HG03095 (cell line): Measurements from ENCODE around the gene GTPBP6.
"Not testable (repeated sequence)": the region's sequence is repeated elsewhere in the genome, so short reads cannot be mapped to it uniquely, and the experiment has no call there.

Source experiments
- ATAC-seq: cut with Tn5 transposase; IDR thresholded peaks from one replicate; pipeline ENCODE4 v1.9.1; 2021; ENCODE audit warnings: moderate library complexity; ENCODE audit not compliant: unreplicated experiment

Gene GTPBP6

DNA sequence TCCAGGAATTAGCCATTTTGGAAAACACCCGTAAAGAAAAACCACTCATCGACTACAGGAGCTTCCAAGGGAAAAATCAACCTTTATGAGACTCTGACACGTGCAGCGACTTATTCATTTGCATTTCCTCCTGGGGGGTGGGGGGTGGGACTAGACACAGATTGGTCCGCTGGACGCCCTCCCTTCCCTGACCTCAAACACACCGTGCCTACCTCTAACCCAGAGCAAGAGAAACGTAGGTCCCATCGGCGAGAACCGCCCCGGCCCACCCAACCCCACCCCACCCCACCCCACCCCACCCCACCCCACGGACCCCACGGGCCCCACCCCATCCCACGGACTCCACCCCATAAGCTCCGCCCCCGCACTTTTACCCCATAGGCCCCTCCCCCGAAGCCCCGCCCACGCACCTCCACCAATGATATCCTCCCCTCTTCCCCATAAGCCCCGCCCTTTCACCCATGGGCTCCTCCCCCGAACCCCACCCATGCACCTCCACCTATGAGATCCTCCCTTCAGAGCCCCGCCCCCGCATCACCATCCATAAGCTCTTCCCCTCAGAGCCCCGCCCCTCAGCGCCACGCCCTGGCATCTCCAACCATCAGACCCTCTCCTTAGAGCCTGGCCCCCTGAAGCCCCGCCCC, 1.1 kb downstream of the GTPBP6 start:
- no peak for ATAC-seq

DNA sequence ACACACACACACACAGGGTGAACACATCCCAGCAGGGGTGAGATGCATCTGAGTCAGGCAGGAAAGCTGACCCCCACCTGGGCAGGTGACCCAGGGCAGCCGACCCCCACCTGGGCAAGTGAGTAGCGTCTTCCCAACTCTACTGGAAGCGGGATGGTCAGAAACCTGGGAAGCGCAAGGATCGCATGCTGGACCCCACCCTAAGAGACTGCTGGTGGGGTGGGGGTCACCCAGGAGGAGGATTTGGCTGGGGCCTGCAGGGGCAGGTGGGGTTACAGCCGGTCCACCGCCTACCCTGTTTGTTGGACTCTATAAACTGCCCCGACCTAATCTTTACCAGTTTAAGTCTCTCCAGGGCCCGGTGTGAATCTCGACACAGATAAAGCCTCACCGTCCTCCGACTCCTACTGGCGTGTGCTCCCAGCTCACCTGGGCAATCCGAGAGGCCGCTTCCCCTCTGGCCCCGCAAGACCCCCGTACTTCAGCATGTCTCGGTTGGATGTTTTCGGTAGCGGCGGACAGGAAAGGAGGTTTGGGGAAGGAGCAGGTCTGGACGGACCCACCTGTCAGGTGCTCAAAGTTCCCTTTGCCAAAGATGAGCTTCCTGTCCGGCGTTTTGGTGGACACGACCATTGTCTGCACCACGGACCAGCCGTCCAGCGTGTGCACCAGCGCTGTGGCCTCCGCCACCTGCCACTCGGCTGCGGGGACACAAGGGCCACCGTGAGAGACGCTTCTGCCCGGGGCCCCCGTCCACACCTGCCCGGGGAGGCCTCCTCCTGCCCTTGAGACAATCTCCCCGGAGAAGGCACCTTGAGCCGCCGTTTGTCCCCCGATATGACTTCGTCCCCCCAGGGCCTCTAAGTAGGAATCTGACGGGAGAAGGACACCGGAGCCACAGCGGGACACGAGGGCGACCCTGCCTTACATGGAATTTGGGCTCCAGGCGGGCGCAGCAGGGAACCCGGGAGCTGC, 2.0 kb downstream of the GTPBP6 start:
- no peak for ATAC-seq

DNA sequence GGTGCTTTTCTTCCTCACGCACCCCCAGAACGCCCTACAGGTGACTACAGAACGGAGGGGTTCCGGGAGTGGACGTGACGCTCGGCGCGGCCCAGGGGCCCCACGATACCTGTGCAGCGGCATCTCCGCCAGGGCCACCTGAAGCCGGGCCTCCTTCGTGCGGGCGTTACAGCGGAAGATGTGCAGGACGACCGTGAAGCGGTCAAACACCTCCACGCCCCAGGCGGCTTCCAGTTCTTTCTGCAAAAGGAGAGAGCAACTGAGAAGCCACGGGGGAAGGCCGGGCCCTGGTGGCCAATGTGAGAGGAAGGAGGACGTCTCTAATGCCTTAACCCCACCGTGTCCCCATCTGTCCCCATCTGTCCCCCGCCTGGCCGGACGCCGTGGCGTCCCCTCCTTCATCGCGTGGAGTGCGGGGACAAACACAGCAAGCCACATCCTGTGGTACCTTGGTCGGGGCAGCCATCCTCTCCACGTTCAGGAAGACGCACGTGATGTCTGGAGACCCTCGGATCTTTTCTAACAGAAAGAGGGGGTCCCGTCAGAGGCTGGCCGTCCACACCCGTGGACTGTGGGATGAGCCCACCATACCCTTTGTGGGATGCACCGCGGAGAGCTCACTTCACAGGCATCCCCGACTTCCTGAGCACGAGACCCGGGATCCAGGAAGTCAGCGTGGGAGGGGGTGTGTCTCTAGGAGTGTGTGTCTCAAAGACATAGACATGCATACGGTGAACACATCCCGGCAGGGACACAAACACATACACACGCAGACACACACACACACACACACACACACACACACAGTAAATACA, 3.6 kb downstream of the GTPBP6 start:
- ATAC-seq, result no peak

DNA sequence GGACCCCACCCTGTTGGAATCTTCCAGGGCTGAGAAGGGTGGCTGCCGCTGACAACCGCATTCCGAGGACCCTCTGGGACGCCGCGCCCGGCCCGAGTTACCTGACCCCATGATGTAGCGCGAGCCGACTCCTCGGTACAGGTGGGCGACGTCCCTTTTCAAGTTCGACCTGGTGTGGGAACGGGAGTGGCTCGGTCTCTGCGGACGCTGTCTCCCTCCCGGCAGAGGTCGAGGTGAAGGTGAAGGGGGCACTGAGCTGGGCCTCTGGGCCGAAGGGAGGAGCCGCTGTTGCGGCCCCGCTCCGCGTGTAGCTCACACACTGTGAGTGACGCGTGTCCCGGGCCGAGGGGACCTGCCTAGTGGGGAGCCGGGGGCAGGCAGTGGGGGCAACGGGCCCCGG, 4.5 kb downstream of the GTPBP6 start:
- ATAC-seq, result no peak

DNA sequence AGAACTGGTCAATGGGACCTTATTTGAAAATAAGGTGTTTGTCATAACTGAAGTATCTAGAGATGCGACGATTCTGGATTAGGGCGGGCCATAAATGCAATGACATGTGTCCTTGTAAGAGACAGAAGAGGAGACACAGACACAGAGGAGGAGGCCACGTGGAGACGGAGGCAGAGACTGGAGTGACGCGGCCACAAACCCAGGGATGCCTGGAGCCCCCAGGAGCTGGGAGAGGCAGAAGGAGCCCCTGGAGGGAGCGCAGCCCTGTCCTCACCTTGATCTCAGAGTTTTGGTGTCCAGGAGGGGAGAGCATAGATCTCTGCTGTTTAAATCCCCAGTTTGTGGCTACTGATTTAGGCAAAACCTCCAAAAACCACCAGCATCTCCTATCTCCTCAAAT, 5.0 kb downstream of the GTPBP6 start:
- no peak for ATAC-seq

GRCh38 chrX:312621-313331, 5.8 kb downstream of the GTPBP6 start:
- ATAC-seq, result no peak

GRCh38 chrX:311156-312129, 7.2 kb downstream of the GTPBP6 start:
- ATAC-seq, result no peak

GRCh38 chrX:310621-311155, 7.9 kb downstream of the GTPBP6 start:
- ATAC-seq, result no peak

DNA sequence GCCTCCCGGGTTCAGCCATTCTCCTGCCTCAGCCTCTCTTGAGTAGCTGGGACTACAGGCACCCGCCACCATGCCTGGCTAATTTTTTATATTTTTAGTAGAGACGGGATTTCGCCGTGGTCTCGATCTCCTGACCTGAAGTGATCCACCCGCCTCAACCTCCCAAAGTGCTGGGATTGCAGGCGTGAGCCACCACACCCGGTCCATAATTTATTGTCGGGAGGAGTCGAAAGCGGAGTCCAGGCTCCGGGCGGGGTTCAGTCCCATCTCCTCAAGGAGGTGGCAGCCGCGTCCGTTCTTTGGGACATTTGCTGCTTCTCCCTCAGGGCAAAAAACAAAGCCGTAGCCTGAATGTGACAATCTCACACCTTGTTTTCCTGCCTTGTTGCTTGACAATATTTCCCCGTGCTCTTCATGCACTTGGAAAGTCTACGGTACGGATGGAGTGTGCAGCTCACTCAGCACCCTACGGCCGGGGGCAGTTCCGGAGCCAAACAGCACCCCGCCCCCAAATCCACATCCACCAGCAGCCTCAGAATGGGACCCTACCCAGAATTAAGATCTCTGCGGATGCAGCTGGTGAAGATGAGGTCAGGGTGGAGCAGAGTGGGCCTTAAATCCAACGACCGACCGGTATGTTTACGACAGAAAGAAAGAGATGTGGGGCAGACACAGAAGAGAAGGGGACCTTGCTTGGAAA, 9.6 kb downstream of the GTPBP6 start:
- no peak for ATAC-seq

- no peak for ATAC-seq
These were observed 11.1 kb downstream of the GTPBP6 start for GRCh38 chrX:307261-308111.

DNA sequence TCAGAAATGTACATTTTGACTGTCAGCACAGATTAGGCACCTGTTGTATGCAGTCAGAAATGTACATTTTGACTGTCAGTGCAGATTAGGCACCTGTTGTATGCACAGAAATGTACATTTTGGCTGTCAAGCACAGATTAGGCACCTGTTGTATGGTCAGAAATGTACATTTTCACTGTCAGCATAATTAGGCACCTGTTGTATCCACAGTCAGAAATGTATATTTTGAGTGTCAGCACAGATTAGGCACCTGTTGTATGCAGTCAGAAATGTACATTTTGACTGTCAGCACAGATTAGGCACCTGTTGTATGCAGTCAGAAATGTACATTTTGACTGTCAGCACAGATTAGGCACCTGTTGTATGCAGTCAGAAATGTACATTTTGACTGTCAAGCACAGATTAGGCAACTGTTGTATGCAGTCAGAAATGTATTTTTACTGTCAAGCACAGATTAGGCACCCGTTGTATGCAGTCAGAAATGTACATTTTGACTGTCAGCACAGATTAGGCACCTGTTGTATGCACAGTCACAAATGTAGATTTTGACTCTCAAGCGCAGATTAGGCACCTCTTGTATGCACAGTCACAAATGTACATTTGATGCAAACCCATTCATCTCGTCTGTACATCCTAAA, 11.9 kb downstream of the GTPBP6 start:
- ATAC-seq, result not testable (repeated sequence)

DNA sequence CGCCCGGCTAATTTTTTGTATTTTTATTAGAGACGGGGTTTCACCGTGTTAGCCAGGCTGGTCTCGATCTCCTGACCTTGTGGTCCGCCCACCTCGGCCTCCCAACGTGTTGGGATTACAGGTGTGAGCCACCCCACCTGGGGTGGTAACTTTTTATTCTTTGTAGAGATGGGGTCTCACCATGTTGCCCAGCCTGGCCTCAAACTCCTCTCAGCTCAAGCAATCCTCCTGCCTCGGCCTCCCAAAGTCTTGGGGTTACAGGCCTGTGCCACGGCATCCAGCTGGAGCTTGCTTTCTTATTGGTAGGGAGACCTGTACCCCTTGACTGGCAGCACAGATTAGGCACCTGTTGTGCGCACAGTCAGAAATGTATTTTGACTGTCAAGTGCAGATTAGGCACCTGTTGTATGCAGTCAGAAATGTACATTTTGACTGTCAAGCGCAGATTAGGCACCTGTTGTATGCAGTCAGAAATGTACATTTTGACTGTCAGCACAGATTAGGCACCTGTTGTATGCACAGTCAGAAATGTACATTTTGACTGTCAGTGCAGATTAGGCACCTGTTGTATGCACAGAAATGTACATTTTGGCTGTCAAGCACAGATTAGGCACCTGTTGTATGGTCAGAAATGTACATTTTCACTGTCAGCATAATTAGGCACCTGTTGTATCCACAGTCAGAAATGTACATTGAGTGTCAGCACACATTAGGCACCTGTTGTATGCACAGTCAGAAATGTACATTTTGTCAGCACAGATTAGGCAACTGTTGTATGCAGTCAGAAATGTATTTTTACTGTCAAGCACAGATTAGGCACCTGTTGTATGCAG, 12.6 kb downstream of the GTPBP6 start:
- ATAC-seq, result not testable (repeated sequence)

DNA sequence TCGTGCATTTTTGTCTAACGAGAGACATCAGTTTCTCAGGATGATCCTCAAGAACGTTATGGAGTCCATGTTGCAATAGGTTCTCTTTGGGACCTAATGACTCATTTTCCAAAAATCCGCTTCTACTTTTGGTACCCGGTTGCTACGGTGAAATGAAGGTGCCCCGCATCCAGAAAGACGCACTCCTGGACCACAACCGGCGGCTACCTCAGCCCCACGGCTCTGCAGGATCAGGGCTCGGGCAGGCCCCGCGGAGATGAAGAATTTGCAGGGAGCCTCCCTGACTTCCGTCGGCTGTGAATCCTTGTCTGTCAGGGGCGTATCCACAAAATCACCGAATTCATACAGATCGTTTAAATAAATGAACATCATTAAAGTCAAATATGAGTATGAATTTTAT, 15.6 kb downstream of the GTPBP6 start:
- no peak for ATAC-seq

DNA sequence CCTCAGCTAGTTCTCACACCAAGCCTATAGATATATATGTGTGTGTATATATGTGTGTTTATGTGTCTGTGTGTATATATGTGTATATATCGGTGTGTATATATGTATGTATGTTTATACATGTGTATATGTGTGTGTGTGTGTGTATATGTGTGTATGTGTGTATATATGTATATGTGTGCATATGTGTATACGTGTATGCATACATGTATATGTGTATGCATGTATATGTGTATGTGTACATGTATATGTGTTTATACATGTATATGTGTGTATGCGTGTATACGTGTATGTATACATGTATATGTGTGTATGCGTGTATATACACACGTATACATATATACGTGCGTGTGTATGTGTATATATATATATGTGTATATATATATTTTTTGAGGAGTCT, 18.3 kb downstream of the GTPBP6 start:
- ATAC-seq, result no peak

DNA sequence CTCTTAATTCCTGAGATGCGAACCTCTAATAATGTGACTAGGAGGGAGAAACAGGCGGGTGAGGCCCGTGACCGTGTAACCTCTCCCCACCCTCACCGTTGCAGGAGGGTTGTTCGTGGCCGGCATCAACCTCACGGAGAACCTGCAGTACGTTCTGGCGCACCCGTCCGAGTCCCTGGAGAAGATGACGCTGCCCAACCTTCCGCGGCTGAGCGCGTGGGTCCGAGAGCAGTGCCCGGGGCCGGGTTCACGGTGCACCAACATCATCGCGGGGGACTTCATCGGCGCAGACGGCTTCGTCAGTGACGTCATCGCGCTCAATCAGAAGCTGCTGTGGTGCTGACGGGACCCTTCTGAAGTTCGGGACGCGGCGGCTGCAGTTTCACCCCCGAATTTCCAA, 19.6 kb downstream of the GTPBP6 start:
- ATAC-seq, result no peak

GRCh38 chrX:295136-295535, 23.5 kb downstream of the GTPBP6 start:
- no peak for ATAC-seq
